H1 (cell line): ENCODE measurements around the gene MTHFS.

Experiments
- CHD2 ChIP-seq: IDR thresholded peaks from 2 replicates; pipeline ENCODE4 v1.6.1; 2012; ENCODE audit warnings: low read length, improper control_type of control experiment
- RNF2 ChIP-seq: fragments of 200-900, 300-1000 bp; sonication (generic); IDR thresholded peaks from 2 replicates; pipeline ENCODE4 v1.7.1; 2016; ENCODE audit warnings: borderline replicate concordance, low read depth, mild to moderate bottlenecking, antibody characterized with exemption, low read length; ENCODE audit not compliant: poor library complexity, severe bottlenecking; ENCODE audit errors: missing control alignments
- TF ChIP-seq, protein P1 (sequence below), 3 experiments: IDR thresholded peaks; 1 replicate in 2 of 3; 2 replicates in 1 of 3; pipeline versions ENCODE4 v1.5.1 to v1.6.1; 2011; ENCODE audit warnings: low read length in 3 of 3, mild to moderate bottlenecking in 3 of 3, inconsistent platforms in 2 of 3, low read depth in 1 of 3, moderate library complexity in 1 of 3; ENCODE audit not compliant: insufficient read depth in 1 of 3; ENCODE audit errors: control extremely low read depth in 1 of 3

DNA sequence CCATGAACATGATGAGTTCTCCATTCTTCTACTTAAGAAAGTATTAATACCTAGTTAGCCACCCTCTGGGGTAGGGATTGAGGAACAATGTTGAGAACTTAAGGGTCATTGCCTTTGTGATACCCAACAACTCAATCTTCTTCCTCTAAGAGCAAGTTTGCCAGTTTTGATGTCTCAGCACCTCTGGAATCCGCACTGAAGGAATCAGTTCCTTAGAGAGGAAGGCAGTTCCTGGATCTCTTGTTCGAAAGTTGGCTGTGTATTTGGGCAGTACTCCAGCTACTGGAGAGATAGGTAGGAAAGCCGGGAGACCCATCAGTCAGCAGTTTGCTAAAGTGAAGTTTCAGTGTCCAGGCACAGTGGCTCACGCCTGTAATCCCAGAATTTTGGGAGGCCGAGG is 35.6 kb upstream of the MTHFS start:
- TF ChIP-seq, protein P1, sequence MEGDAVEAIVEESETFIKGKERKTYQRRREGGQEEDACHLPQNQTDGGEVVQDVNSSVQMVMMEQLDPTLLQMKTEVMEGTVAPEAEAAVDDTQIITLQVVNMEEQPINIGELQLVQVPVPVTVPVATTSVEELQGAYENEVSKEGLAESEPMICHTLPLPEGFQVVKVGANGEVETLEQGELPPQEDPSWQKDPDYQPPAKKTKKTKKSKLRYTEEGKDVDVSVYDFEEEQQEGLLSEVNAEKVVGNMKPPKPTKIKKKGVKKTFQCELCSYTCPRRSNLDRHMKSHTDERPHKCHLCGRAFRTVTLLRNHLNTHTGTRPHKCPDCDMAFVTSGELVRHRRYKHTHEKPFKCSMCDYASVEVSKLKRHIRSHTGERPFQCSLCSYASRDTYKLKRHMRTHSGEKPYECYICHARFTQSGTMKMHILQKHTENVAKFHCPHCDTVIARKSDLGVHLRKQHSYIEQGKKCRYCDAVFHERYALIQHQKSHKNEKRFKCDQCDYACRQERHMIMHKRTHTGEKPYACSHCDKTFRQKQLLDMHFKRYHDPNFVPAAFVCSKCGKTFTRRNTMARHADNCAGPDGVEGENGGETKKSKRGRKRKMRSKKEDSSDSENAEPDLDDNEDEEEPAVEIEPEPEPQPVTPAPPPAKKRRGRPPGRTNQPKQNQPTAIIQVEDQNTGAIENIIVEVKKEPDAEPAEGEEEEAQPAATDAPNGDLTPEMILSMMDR (IDR thresholded peaks at IDR 0.05; ENCODE audit: control extremely low read depth in 1 of 3, insufficient read depth in 1 of 3, low read depth in 1 of 3, low read length in 3 of 3), result no peak
- TF ChIP-seq CHD2 (no peak), RNF2 (no peak)
